ENCODE results near the gene HIP1. TPM values are rescaled to one million over a fixed set of nuclear protein-coding genes. Genes with fewer than 3 reads are reported as not detected.

Gene HIP1
- total and polyA plus RNA-seq, 9 of the 15 experiments (the other 6 are each of a cell fraction or from before 2014, with no cell fraction given): 2.4 to 13.7 (median 9.5) TPM

DNA sequence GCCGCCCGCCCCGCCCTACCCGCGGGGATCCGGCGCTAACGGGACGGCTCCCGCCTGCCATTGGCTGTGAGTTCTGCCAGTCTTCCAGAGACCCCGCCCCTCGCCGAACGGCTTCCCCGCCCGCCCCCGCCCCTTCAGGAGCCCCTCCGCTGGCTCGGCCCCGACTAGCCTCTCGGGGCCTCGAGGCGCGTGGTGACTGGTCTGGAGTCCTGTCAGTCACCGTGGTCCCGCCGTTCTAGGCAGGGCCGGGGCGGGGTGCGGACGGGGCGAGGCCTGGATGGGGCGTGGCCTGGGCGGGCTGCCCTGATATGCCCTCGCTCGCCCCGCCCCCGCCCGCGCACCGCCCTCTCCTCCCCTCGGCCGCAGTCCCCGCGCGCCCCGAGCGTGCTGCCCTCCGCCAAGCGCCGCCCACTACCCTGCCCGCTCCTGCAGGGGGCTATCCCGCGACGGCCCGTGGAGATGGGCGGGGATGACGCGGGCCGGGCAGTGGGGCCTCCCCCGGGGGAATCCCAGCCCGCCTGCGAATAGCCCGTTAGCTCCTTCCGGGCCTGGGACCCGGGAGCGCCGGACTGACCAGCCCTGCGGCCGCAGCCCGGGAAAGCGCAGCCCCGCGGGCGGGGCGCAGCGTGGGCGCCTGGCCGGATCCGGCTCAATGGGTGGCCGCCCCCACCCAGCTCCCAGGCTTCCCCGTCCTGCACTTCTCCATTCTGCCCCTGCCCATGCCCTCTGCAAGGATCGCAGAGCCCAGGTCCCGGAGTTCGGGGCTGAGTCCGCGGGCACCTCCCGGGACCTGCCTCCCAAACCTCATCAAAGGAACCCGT lies 444 bp upstream of the HIP1 start (continued):
- TF ChIP-seq, protein P1, sequence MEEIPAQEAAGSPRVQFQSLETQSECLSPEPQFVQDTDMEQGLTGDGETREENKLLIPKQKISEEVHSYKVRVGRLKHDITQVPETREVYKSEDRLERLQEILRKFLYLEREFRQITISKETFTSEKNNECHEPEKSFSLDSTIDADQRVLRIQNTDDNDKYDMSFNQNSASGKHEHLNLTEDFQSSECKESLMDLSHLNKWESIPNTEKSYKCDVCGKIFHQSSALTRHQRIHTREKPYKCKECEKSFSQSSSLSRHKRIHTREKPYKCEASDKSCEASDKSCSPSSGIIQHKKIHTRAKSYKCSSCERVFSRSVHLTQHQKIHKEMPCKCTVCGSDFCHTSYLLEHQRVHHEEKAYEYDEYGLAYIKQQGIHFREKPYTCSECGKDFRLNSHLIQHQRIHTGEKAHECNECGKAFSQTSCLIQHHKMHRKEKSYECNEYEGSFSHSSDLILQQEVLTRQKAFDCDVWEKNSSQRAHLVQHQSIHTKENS (CRISPR knock-in tag; IDR thresholded peaks at IDR 0.05): no peak
- TF ChIP-seq ZNF586 (CRISPR knock-in tag; conservative IDR thresholded peaks at IDR 0.05): no peak
- no peak for TF ChIP-seq ZNF280B (CRISPR knock-in tag; IDR thresholded peaks at IDR 0.05)
- no peak for TF ChIP-seq HDGF (IDR thresholded peaks at IDR 0.05)
- TF ChIP-seq HBP1 (CRISPR knock-in tag; IDR thresholded peaks at IDR 0.05): no peak
- peak; percentile 59 for TF ChIP-seq NFIC (IDR thresholded peaks at IDR 0.05)
- no peak for TF ChIP-seq ZNF41 (CRISPR knock-in tag; conservative IDR thresholded peaks at IDR 0.05)
- peak in 1 of 2 experiments; percentile 9; a peak in 1 of 4 replicates for TF ChIP-seq TBL1XR1 (IDR thresholded peaks at IDR 0.05; ENCODE audit: low read length in 2 of 2)
- no peak for TF ChIP-seq SREBF1 (IDR thresholded peaks at IDR 0.05; ENCODE audit: borderline replicate concordance, low read depth, low read length)
- TF ChIP-seq SMARCA4 (IDR thresholded peaks at IDR 0.05): no peak
- no peak for TF ChIP-seq MLLT1 (IDR thresholded peaks at IDR 0.05)
- TF ChIP-seq ARID3B (CRISPR knock-in tag; IDR thresholded peaks at IDR 0.05; ENCODE audit: borderline replicate concordance): 0 out of 2 replicates have a peak, but pooled peaks have one; percentile 57
- TF ChIP-seq NCOA2 (IDR thresholded peaks at IDR 0.05; ENCODE audit: partially characterized antibody in 2 of 2): no peak
- TF ChIP-seq ETV1 (tag; conservative IDR thresholded peaks at IDR 0.05; ENCODE audit: low read depth): peak; percentile 60
- TF ChIP-seq TCF3 (CRISPR knock-in tag; IDR thresholded peaks at IDR 0.05): peak; percentile 18; the same call in 1 of the 2 replicates
- TF ChIP-seq DMBX1 (CRISPR knock-in tag; IDR thresholded peaks at IDR 0.05; ENCODE audit: borderline replicate concordance): no peak
- TF ChIP-seq POLR2G (IDR thresholded peaks at IDR 0.05; ENCODE audit: low read depth, low read length): peak; percentile 87
- no peak for TF ChIP-seq ZNF175 (CRISPR knock-in tag; IDR thresholded peaks at IDR 0.05; ENCODE audit: low read depth)
